Right renal pelvis (tissue), 4 donors: ENCODE measurements around the gene ANO1. TPM values are rescaled to one million over a fixed set of nuclear protein-coding genes. Genes with fewer than 3 reads are reported as not detected.

Experiments used
- DNase-seq, 4 donors: peaks; one replicate each; pipeline ENCODE4 v3.0.0-alpha.2; 2013; ENCODE audit warnings: low read depth in 4 of 4, low spot score in 3 of 4, missing footprints in 1 of 4
- polyA plus RNA-seq, 4 donors: library from polyadenylated mRNA; unstranded; fragments of 120-200 nt; gene quantifications; one replicate each; pipeline ENCODE4 v1.2.1, GENCODE V29; 2013; ENCODE audit not compliant: insufficient read length in 4 of 4

The ANO1 gene
- polyA plus RNA-seq, 4 donors = 12.3 to 17.6 (median 15.3) TPM

- no peak for DNase-seq
Measured at GRCh38 chr11:70156291-70157037, 78.3 kb downstream of the ANO1 start.

GRCh38 chr11:70158201-70158600 lies 80.1 kb downstream of the ANO1 start:
- DNase-seq = no peak

- DNase-seq = no peak
Measured at GRCh38 chr11:70158757-70159389, 80.8 kb downstream of the ANO1 start.

GRCh38 chr11:70159627-70160570 lies 81.8 kb downstream of the ANO1 start:
- no peak for DNase-seq

- no peak for DNase-seq
Measured at GRCh38 chr11:70161043-70161625, 83.0 kb downstream of the ANO1 start.

- DNase-seq = no peak
Measured at GRCh38 chr11:70164705-70165104, 86.6 kb downstream of the ANO1 start.

GRCh38 chr11:70167120-70167519 lies 89.0 kb downstream of the ANO1 start:
- no peak for DNase-seq

GRCh38 chr11:70167723-70168404 lies 89.7 kb downstream of the ANO1 start:
- DNase-seq = no peak

GRCh38 chr11:70168405-70168754 lies 90.3 kb downstream of the ANO1 start:
- DNase-seq = no peak

- DNase-seq = no peak
Measured at GRCh38 chr11:70169127-70169526, 91.0 kb downstream of the ANO1 start.

GRCh38 chr11:70169632-70170031 lies 91.5 kb downstream of the ANO1 start:
- no peak for DNase-seq

GRCh38 chr11:70170596-70171210 lies 92.6 kb downstream of the ANO1 start:
- no peak for DNase-seq

- DNase-seq = no peak
Measured at GRCh38 chr11:70173018-70173417, 94.9 kb downstream of the ANO1 start.

- no peak for DNase-seq
Measured at GRCh38 chr11:70174547-70175235, 96.6 kb downstream of the ANO1 start.

- DNase-seq = peak in 2 of 4 donors; percentile 22 to 34
Measured at GRCh38 chr11:70175236-70175698, 97.2 kb downstream of the ANO1 start.

- no peak for DNase-seq
Measured at GRCh38 chr11:70176940-70177689, 99.0 kb downstream of the ANO1 start.

GRCh38 chr11:70180906-70181305 lies 102.8 kb downstream of the ANO1 start:
- DNase-seq = no peak

GRCh38 chr11:70182266-70182665 lies 104.1 kb downstream of the ANO1 start:
- no peak for DNase-seq
